Stimulated activated CD8-positive, alpha-beta memory T cell treated with anti-CD3 and anti-CD28 coated beads, Interleukin-15, amount 100 ng/mL, for 48 hours (primary cell): ENCODE measurements around the gene TMEM47.

Experiments used
- DNase-seq, 2 donors: peaks; one replicate each; pipeline ENCODE4 v3.0.0-alpha.2; 2020; ENCODE audit warnings: low read depth in 2 of 2

Gene TMEM47

DNA sequence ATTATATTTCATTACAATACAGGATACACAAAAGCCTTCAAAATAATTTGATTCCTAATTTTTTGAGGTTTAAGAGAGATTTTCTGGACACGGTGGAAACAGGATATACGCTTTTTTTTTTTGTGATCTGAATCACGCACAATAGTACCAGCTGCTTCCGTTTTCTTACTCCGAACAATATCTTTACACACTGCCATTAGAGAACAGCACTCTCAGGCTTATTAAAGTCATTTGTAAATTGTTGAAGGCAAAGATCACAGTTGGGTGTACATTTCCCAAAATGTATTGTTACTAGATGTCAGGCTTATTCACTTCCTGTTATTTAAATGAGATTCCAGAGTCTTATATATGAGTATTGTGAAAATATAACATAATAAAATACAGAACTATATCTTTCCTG lies 71.5 kb downstream of the TMEM47 start:
- no peak for DNase-seq

DNA sequence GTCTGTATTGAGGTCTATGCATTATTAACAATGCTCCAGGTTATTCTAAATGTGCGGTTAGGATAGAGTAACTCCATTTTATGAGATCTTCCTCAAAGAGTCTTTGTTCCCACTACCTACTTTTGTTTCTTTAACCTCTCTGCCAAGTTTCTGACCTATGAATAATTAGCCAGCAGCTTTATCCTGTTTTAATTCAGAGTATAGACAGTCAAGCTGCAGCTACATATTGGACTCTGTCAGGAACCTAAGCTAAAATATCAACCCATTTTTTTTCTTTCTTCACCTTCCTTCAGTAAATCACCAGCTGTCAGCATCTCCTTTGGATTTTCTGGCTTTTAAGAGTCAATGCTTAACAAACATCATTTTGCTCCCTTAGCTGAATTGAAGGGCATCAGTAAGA lies 72.3 kb downstream of the TMEM47 start:
- no peak for DNase-seq

DNA sequence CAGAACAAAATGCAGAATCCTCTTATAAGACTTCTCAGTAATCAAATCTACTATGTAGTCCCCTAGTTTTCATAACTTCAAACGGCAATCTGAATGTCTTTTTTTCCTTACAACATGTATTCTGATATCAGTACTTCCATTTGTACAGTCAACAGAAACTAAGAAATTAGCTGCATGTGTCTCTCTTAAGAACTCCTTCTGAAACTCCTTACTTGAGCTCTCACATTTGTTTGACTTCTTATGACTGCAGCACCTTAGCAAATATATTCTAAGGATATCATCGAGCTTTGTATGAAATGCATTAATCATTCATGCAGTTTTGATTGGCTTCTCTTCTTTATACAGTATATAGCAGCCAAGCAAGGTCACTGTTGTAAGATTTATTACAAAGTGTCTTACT lies 77.0 kb downstream of the TMEM47 start:
- DNase-seq: no peak

DNA sequence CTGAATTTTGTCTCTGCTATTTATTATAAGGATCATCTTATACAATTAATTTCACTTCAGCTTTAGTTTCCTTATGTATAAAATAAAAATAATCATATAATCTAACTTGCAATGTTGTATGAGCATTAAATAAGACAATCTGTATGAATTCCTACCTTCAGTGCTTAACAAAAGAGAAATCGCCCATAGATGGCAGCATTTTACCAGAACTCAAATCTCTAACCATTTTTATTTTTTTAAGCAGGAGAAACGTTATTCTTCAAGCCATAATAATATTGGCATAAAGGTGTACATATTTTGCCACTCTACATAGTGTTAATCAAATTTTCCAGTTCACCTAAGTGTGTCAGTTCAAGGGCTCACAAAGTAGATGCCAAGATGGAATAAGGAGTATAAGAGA lies 78.8 kb downstream of the TMEM47 start:
- DNase-seq: no peak
